GM10248 (cell line): Measurements from ENCODE around the gene GHRHR.

Source experiments
- CTCF ChIA-PET: fragments of 300-600 bp; sonication (Branson Sonifier 250); formaldehyde crosslinking; extraction: SDS; loops from one replicate; lab custom pipeline; 2021; ENCODE audit warnings: antibody characterized with exemption; lab: Yijun Ruan, JAX
- POLR2A ChIA-PET: fragments of 350-650 bp; sonication (Branson Sonifier 250); formaldehyde crosslinking; extraction: SDS; loops from one replicate; lab custom pipeline; 2020; ENCODE audit warnings: antibody characterized with exemption; lab: Yijun Ruan, JAX
- DNase-seq: peaks from one replicate; pipeline ENCODE4 v3.0.0; 2012; ENCODE audit errors: extremely low spot score
- TF ChIP-seq, protein P1 (sequence below): IDR thresholded peaks from 2 replicates; pipeline ENCODE4 v1.5.1; 2012; ENCODE audit warnings: mild to moderate bottlenecking, low read depth; ENCODE audit errors: extremely low read depth, missing control alignments, control extremely low read depth

The GHRHR gene

DNA sequence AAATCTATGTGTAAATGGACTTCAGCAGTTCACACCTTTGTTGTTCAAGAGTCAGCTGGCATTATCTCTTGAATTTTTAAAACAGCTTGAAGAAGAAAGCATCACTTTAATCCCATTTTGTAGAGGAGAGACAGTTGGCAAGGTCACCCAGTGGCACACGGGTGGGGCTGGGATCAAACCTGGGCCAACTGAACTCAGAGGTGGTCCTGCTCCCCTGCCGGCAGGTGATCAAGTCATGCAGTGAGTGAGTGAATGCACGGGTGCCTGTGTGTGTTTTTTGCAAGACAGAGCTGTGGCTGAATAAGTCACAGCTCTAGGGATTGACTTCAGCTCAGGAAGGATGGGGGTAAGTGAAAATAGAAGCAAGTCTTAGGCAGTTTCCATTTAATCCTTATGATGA is 9.5 kb downstream of the GHRHR start:
- TF ChIP-seq, protein P1, sequence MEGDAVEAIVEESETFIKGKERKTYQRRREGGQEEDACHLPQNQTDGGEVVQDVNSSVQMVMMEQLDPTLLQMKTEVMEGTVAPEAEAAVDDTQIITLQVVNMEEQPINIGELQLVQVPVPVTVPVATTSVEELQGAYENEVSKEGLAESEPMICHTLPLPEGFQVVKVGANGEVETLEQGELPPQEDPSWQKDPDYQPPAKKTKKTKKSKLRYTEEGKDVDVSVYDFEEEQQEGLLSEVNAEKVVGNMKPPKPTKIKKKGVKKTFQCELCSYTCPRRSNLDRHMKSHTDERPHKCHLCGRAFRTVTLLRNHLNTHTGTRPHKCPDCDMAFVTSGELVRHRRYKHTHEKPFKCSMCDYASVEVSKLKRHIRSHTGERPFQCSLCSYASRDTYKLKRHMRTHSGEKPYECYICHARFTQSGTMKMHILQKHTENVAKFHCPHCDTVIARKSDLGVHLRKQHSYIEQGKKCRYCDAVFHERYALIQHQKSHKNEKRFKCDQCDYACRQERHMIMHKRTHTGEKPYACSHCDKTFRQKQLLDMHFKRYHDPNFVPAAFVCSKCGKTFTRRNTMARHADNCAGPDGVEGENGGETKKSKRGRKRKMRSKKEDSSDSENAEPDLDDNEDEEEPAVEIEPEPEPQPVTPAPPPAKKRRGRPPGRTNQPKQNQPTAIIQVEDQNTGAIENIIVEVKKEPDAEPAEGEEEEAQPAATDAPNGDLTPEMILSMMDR, result no peak
- ChIA-PET POLR2A (no interaction called here), CTCF (interaction anchor here (1.0 to 8.8 kb wide), 12 partner anchors 7 to 233 kb away, joined by 3 to 63 read pairs (median 8); no protein-coding TSS in a partner anchor)
- no peak for DNase-seq

DNA sequence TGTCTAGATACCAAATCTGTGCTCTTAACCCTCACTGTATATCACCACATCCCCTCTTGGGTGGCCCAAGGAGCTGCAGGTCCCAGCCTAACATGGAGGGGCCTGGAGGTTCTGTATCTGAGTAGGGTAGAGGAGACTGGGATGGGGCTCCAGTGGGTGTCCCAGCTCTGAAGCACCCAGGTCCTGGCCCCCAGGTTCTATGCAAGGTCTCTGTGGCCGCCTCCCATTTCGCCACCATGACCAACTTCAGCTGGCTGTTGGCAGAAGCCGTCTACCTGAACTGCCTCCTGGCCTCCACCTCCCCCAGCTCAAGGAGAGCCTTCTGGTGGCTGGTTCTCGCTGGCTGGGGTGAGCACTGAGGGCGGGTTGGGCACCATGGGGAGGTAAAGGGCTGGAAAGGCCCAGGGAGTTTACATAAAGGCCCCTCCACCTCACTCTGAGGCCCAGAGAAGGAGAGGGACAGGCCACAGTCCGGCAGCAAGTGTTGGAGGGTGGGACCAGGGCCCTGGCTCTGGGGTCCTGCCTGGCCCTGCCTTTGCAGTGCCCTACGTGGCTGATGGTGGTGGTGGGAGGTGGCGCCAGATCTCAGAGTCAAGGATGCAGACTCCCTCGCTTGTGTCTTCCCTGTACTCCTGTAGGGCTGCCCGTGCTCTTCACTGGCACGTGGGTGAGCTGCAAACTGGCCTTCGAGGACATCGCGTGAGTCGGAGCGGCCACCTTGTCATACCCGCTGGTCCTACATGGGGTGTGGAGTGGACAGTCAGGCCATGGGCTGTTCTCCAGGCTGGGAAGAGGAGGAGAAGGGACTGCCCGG is 10.2 kb downstream of the GHRHR start:
- TF ChIP-seq, protein P1, result no peak
- POLR2A ChIA-PET, result no interaction called here
- no peak for DNase-seq
- CTCF ChIA-PET, result interaction anchor here (0.8 to 8.8 kb wide), 25 partner anchors 8 to 765 kb away, joined by 3 to 63 read pairs (median 4); partner anchors contain the start of gene GHRHR

DNA sequence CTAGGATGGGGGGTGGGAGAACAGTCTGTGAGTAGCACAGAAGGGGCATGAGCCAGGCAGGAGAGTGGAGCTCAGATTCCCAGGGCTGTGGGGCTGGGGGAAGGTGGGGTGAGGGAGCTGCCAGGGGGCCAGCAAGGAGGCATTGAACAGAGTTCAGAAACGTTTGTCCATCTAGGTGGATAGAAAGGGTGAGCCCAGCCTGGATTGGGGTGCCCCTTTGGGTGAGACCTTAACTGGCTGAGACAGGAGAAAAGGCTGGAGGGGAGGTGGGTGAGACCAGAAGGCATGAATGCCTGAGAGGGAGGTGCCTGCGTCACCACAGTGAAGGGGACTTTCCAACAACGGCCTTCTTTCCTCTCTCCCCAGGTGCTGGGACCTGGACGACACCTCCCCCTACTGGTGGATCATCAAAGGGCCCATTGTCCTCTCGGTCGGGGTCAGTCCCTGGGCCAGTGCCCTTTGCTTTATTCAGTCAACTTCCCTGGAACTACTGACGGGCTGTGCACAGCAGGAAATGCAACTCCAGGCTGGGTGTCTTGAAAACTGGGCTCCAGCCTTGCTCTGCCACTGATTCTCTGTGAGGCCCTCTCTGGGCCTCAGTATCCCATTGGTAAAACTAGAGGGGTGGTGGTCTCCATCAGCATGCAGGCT is 11.0 kb downstream of the GHRHR start:
- TF ChIP-seq, protein P1, result peak; percentile 76
- peak; percentile 91 for DNase-seq
- ChIA-PET POLR2A (no interaction called here), CTCF (interaction anchor here (0.8 to 8.8 kb wide), 25 partner anchors 9 to 766 kb away, joined by 3 to 63 read pairs (median 4); partner anchors contain the start of gene GHRHR)

DNA sequence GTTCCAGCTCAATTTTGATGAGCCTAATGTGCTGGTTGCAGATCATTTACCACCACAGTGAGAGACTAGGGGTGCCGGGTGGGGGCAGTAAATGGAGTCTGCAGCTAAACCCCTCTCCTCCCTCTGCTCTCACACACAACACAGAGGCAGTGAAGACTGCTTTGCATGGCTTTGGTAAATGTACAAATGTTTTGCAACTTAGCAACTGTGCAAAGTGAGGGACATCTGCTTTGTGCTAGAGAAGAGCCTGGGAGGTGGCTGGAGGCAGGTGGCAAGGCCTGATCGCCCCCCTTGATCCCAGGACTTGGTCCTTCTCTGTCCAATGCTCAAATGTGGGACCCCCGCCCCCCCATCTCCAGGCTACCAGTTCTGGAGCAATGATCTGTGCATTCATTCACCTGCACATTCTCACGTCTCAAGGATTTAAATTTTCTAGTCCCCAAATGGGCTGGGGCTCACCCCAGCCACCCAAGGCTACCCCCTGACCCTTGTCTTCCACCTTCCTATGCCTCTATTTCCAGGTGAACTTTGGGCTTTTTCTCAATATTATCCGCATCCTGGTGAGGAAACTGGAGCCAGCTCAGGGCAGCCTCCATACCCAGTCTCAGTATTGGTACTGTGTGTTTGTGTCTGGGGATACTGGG is 11.6 kb downstream of the GHRHR start:
- CTCF ChIA-PET, result interaction anchor here (1.0 to 8.8 kb wide), 15 partner anchors 9 to 176 kb away, joined by 3 to 63 read pairs (median 8); partner anchors contain the start of gene GHRHR
- no peak for DNase-seq
- TF ChIP-seq, protein P1, result no peak
- POLR2A ChIA-PET, result no interaction called here

DNA sequence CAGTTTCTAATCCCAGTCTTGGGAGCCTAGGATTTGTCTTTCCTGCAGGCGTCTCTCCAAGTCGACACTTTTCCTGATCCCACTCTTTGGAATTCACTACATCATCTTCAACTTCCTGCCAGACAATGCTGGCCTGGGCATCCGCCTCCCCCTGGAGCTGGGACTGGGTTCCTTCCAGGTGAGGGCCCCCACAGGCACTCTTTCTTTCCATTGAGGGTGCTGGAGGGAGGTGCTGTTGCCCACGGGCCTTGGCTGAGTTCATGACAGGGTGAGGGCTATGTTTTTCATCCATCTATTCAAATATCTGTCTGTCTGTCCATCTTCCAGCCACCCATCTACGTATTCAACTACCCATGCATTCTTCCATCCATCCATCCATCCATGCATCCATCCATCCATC is 12.6 kb downstream of the GHRHR start:
- ChIA-PET POLR2A (no interaction called here), CTCF (interaction anchor here (1.0 to 8.8 kb wide), 4 partner anchors 8 to 177 kb away, joined by 3 to 63 read pairs (median 11); no protein-coding TSS in a partner anchor)
- TF ChIP-seq, protein P1, result no peak
- DNase-seq, result no peak

DNA sequence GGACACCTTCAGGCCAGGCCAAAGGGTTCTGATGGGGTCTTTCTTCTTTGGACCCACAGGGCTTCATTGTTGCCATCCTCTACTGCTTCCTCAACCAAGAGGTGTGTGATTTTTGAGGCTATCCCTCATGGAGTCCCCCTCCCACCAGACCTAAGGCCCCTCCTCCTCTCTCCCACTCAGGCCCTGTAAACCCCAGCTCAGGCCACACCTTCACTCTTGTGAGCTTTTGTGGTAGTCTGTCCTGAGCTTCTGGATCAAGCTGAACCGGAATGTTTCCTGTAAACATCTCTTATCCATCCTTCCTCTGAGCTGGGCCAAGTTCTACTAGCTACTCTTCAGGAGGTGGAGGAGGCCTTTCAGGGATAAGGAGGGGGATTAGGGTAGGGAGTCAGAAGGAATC is 13.5 kb downstream of the GHRHR start:
- ChIA-PET CTCF (interaction anchor here (1.1 to 8.8 kb wide), 5 partner anchors 7 to 178 kb away, joined by 3 to 63 read pairs (median 20); no protein-coding TSS in a partner anchor), POLR2A (no interaction called here)
- TF ChIP-seq, protein P1, result no peak

More for the DNA sequence above, 13.5 kb downstream of the GHRHR start:
- no peak for DNase-seq
